Hair follicle dermal papilla cell (primary cell): ENCODE results near the gene OR5F1. TPM values are rescaled to one million over a fixed set of nuclear protein-coding genes. Genes with fewer than 3 reads are reported as not detected.

Source experiments
- total RNA-seq: library from RNA; depleted of rRNA; stranded (reverse); fragments of >200 nt; gene quantifications from 2 replicates; pipeline ENCODE4 v1.2.3, GENCODE V29; 2012

OR5F1 gene
- not detected in 2 replicates for total RNA-seq

DNA sequence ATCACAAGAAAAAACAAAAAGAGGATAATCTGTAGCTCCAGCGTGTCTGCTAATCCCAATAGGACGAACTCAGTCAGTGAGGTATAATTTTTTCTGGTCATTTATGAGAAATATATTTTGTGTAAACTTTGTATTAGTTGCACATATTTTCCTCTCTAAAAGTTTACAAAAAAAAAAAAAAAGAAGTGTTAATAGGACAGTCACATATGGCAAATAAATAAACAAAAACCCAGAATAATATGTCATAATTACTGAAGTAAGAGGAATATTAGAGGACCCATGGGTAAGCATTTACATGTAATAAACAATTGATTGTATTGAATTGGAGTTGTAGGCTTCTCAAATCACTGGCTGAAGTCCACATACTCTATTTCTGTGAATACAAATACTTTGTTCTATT, at the start of gene OR5F1:
OR5F1 (minus strand) TSS at position 101 of the 400 bp plus-strand sequence; CDS start at position 101, 0 bp downstream.

GRCh38 chr11:56027354-56027753, 32.9 kb upstream of the OR5F1 start, which contains the start of gene OR5AS1:
OR5AS1 (plus strand) TSS chr11:56027654; CDS start chr11:56030419, 2,765 bp downstream.

DNA sequence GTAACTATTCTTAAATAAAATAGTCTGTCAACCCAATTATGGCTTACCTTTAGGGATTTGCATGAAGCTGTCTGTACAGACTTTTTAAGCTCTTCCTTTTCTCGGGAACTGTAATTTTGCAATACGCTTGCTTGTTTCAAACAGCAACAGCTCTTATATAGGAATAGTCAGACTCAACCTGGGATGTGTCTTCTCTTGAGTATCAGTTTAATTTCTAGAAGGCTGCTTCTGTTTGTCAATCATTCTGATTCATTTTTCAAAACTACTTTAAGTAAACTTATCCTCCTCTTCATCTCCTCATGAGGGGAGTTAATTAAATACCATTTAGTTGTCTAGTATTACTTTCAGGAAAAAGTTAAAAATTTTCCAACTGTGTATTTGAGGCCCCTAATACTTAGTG, 24.6 kb downstream of the OR5F1 start, which contains the start of gene OR10AG1:
OR10AG1 (minus strand) TSS at position 101 of the 400 bp plus-strand sequence; CDS start at position 63, 38 bp downstream.

Other genes with a start within 250 kb of the OR5F1 start
- gene OR5D13, start 221.2 kb downstream of the OR5F1 start, total RNA-seq = not detected in 2 replicates
- not detected in 2 replicates for gene OR5D14, start 199.1 kb downstream of the OR5F1 start, total RNA-seq
- gene OR5L1, start 183.3 kb downstream of the OR5F1 start, total RNA-seq = not detected in 2 replicates
- not detected in 2 replicates for gene OR5D18, start 175.0 kb downstream of the OR5F1 start, total RNA-seq
- gene OR5L2, start 167.4 kb downstream of the OR5F1 start, total RNA-seq = not detected in 2 replicates
- not detected in 2 replicates for gene OR5D16, start 155.9 kb downstream of the OR5F1 start, total RNA-seq
- gene TRIM51, start 111.3 kb downstream of the OR5F1 start, total RNA-seq = not detected in 2 replicates
- gene OR5W2, start 80.0 kb downstream of the OR5F1 start, total RNA-seq = not detected in 2 replicates
- not detected in 2 replicates for gene OR5I1, start 58.2 kb downstream of the OR5F1 start, total RNA-seq
- gene OR10AG1, start 24.7 kb downstream of the OR5F1 start, total RNA-seq = not detected in 2 replicates
- gene OR5AS1, start 33.0 kb upstream of the OR5F1 start, total RNA-seq = not detected in 2 replicates
- gene OR8I2, start 98.7 kb upstream of the OR5F1 start, total RNA-seq = not detected in 2 replicates
- not detected in 2 replicates for gene OR8H2, start 109.1 kb upstream of the OR5F1 start, total RNA-seq
- not detected in 2 replicates for gene OR8H3, start 127.7 kb upstream of the OR5F1 start, total RNA-seq
- gene OR8J3, start 145.6 kb upstream of the OR5F1 start, total RNA-seq = not detected in 2 replicates
- gene OR8K5, start 165.7 kb upstream of the OR5F1 start, total RNA-seq = not detected in 2 replicates
- not detected in 2 replicates for gene OR5J2, start 182.0 kb upstream of the OR5F1 start, total RNA-seq
- not detected in 2 replicates for gene OR5T2, start 239.6 kb upstream of the OR5F1 start, total RNA-seq